GM23338 (cell line): ENCODE measurements around the gene CADPS. TPM values are rescaled to one million over a fixed set of nuclear protein-coding genes. Genes with fewer than 3 reads are reported as not detected.

Source experiments
- ATAC-seq: fragments of 200-7000 bp; cut with Tn5 transposase; 3 replicates; pipeline ENCODE4 v1.9.1; 2020
- DNase-seq: peaks from one replicate; pipeline ENCODE4 v3.0.0-alpha.2; 2015; ENCODE audit warnings: low spot score
- H2AFZ ChIP-seq: fragments of 200-600 bp; sonication (generic); 2 replicates; pipeline ENCODE4 v1.8.0; 2016; ENCODE audit warnings: antibody characterized with exemption, mild to moderate bottlenecking, moderate library complexity
- H3F3A ChIP-seq: fragments of 200-600 bp; sonication (generic); replicated peaks from 2 replicates; pipeline ENCODE4 v1.8.0; 2017; ENCODE audit warnings: antibody characterized with exemption, mixed run types, low read depth
- H3K27ac ChIP-seq: fragments of 200-600 bp; sonication (generic); 2 replicates; pipeline ENCODE4 v1.6.1; 2016; ENCODE audit warnings: low read depth
- H3K27me3 ChIP-seq: fragments of 200-600 bp; sonication (generic); 2 replicates; pipeline ENCODE4 v1.8.0; 2016; ENCODE audit warnings: mild to moderate bottlenecking, mixed run types, moderate library complexity; ENCODE audit not compliant: insufficient read depth
- H3K36me3 ChIP-seq: fragments of 200-600 bp; sonication (generic); 2 replicates; pipeline ENCODE4 v1.8.0; 2016; ENCODE audit warnings: mild to moderate bottlenecking; ENCODE audit not compliant: insufficient read depth
- H3K4me1 ChIP-seq: fragments of 200-600 bp; sonication (generic); 2 replicates; pipeline ENCODE4 v1.8.0; 2016; ENCODE audit warnings: mild to moderate bottlenecking, moderate library complexity; ENCODE audit not compliant: insufficient read depth
- H3K4me2 ChIP-seq: fragments of 200-600 bp; sonication (generic); 2 replicates; pipeline ENCODE4 v1.7.1; 2017; ENCODE audit warnings: mixed run types
- H3K4me3 ChIP-seq: fragments of 200-600 bp; sonication (generic); 2 replicates; pipeline ENCODE4 v1.6.1; 2016; ENCODE audit warnings: mixed run types
- H3K79me2 ChIP-seq: fragments of 200-600 bp; sonication (generic); replicated peaks from 2 replicates; pipeline ENCODE4 v1.8.0; 2017; ENCODE audit warnings: mild to moderate bottlenecking; ENCODE audit not compliant: insufficient read depth
- H3K9me2 ChIP-seq: fragments of 200-600 bp; sonication (generic); 2 replicates; pipeline ENCODE4 v1.8.0; 2017; ENCODE audit not compliant: insufficient read depth
- H4K20me1 ChIP-seq: fragments of 200-600 bp; sonication (generic); replicated peaks from 2 replicates; pipeline ENCODE4 v1.8.0; 2017; ENCODE audit warnings: mild to moderate bottlenecking; ENCODE audit not compliant: insufficient read depth
- H3K27ac Mint-ChIP-seq: 2 replicates; pipeline ENCODE4 v1.8.0; 2020; ENCODE audit warnings: inconsistent platforms, mild to moderate bottlenecking, moderate library complexity, mixed read lengths
- H3K27me3 Mint-ChIP-seq: 3 replicates; pipeline ENCODE4 v1.8.0; 2022; ENCODE audit warnings: low read depth, mild to moderate bottlenecking, moderate library complexity, mixed read lengths, inconsistent platforms; ENCODE audit not compliant: insufficient read depth, poor library complexity
- H3K36me3 Mint-ChIP-seq: 3 replicates; pipeline ENCODE4 v1.8.0; 2021; ENCODE audit warnings: low read depth, mild to moderate bottlenecking, inconsistent platforms, moderate library complexity, mixed read lengths
- H3K4me1 Mint-ChIP-seq: 3 replicates; pipeline ENCODE4 v1.8.0; 2020; ENCODE audit warnings: mild to moderate bottlenecking, inconsistent platforms, mixed read lengths
- H3K4me3 Mint-ChIP-seq: 3 replicates; pipeline ENCODE4 v1.8.0; 2021; ENCODE audit warnings: moderate library complexity, mild to moderate bottlenecking, inconsistent platforms, mixed read lengths
- H3K9me3 Mint-ChIP-seq: 3 replicates; pipeline ENCODE4 v1.8.0; 2020; ENCODE audit warnings: moderate library complexity, mild to moderate bottlenecking, inconsistent platforms, mixed read lengths
- CREB1 ChIP-seq: fragments of 250-450 bp; sonication (Bioruptor Pico); IDR thresholded peaks from 2 replicates; pipeline ENCODE4 v1.5.0; 2020; ENCODE audit warnings: low read depth, mild to moderate bottlenecking, moderate library complexity
- EZH2 ChIP-seq: fragments of 200-600 bp; sonication (generic); IDR thresholded peaks from one replicate; pipeline ENCODE4 v1.8.0; 2017; ENCODE audit warnings: antibody characterized with exemption, mild to moderate bottlenecking, low read depth; ENCODE audit not compliant: unreplicated experiment
- EZH2phosphoT487 ChIP-seq: fragments of 200-600 bp; sonication (generic); IDR thresholded peaks from one replicate; pipeline ENCODE4 v1.8.1; 2018; ENCODE audit warnings: antibody characterized with exemption; ENCODE audit not compliant: unreplicated experiment
- JUNB ChIP-seq: IDR thresholded peaks from one replicate; pipeline ENCODE4 v1.6.1; 2016; ENCODE audit warnings: antibody characterized with exemption; ENCODE audit not compliant: unreplicated experiment
- NANOG ChIP-seq: IDR thresholded peaks from 2 replicates; pipeline ENCODE4 v1.6.1; 2016; ENCODE audit warnings: antibody characterized with exemption, borderline replicate concordance
- POLR2AphosphoS5 ChIP-seq: IDR thresholded peaks from 2 replicates; pipeline ENCODE4 v1.6.1; 2016; ENCODE audit warnings: antibody characterized with exemption, low read depth
- STAT1 ChIP-seq: IDR thresholded peaks from one replicate; pipeline ENCODE4 v1.6.1; 2016; ENCODE audit warnings: antibody characterized with exemption; ENCODE audit not compliant: unreplicated experiment
- ZNF114 ChIP-seq: fragments of 250-450 bp; sonication (Bioruptor Pico); IDR thresholded peaks from 2 replicates; pipeline ENCODE4 v1.5.0; 2020; ENCODE audit warnings: mild to moderate bottlenecking, moderate library complexity
- ZNF331 ChIP-seq: fragments of 250-450 bp; sonication (Bioruptor Pico); IDR thresholded peaks from 2 replicates; pipeline ENCODE4 v1.5.0; 2020; ENCODE audit warnings: low read depth, mild to moderate bottlenecking, moderate library complexity
- polyA plus RNA-seq: library from polyadenylated mRNA; unstranded; fragments of >200 nt; fragmentation: Nextera tagmentation; extraction: Ambion mirVana; gene quantifications from 2 replicates; pipeline ENCODE4 v1.2.1, GENCODE V29; 2016
- total RNA-seq: library from RNA; depleted of rRNA; stranded (reverse); fragments of >200 nt; shearing (Covaris generic); gene quantifications from 2 replicates; pipeline ENCODE4 v1.2.3, GENCODE V29; 2014
- TF ChIP-seq, protein P1 (sequence below), 2 experiments: fragments of 200-600 bp in 1 of 2; sonication (generic) in 1 of 2; conservative IDR thresholded peaks; 2 replicates each; pipeline versions ENCODE4 v1.5.1 to v1.6.1; 2016 to 2017; ENCODE audit warnings: antibody characterized with exemption in 2 of 2, low read depth in 2 of 2, mild to moderate bottlenecking in 2 of 2, moderate library complexity in 1 of 2
- TF ChIP-seq, protein P2 (sequence below): IDR thresholded peaks from 2 replicates; pipeline ENCODE4 v1.6.1; 2016; ENCODE audit warnings: antibody characterized with exemption
- TF ChIP-seq, protein P3 (sequence below): IDR thresholded peaks from one replicate; pipeline ENCODE4 v1.6.1; 2018; ENCODE audit warnings: antibody characterized with exemption; ENCODE audit not compliant: unreplicated experiment
- TF ChIP-seq, protein P4 (sequence below): fragments of 250-450 bp; sonication (Bioruptor Pico); IDR thresholded peaks from 2 replicates; pipeline ENCODE4 v1.5.0; 2020; ENCODE audit warnings: mild to moderate bottlenecking, moderate library complexity

Gene CADPS
- total and polyA plus RNA-seq, 2 experiments from 2014 or later, result 14.7 to 22.0 TPM

DNA sequence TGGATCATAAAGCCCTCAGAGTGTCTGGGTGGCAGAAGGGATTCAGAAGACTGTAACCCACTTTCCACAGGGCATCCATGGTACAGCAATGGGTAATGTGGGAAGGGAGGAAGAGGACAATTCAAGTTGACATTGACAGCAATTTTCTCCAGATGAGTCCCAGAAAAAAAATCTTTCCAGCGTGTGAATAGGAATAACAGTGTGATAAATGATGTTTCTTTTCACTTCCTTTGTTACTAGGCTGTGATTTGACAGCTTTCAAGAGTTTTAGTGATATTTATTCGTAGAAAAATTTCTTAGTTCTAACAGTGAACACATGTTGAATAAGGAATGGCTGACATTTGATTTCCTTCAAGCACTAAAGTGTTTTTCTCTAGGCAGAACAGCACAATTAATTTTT, 186.4 kb downstream of the CADPS start (continued):
- TF ChIP-seq, protein P1, sequence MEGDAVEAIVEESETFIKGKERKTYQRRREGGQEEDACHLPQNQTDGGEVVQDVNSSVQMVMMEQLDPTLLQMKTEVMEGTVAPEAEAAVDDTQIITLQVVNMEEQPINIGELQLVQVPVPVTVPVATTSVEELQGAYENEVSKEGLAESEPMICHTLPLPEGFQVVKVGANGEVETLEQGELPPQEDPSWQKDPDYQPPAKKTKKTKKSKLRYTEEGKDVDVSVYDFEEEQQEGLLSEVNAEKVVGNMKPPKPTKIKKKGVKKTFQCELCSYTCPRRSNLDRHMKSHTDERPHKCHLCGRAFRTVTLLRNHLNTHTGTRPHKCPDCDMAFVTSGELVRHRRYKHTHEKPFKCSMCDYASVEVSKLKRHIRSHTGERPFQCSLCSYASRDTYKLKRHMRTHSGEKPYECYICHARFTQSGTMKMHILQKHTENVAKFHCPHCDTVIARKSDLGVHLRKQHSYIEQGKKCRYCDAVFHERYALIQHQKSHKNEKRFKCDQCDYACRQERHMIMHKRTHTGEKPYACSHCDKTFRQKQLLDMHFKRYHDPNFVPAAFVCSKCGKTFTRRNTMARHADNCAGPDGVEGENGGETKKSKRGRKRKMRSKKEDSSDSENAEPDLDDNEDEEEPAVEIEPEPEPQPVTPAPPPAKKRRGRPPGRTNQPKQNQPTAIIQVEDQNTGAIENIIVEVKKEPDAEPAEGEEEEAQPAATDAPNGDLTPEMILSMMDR (conservative IDR thresholded peaks at IDR 0.05; ENCODE audit: low read depth in 2 of 2), result no peak

DNA sequence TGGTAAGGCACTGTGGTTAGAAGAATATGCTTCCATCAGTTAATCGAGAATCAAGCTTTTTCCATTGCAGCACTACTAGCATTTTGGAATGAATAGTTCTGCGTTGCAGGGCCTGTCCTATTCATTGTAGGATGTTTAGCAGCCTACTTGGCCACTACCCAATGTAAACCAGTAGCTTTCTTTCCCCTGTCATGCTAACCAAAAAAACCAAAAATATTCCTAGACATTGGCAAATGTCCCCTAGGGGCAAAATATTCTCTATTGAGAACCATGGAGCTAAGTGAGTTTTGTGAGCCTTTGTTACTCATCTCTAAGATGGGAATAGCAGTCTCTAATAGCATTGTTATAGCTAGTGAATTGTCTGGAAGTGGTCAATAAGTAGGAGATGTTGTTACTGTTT, 187.2 kb downstream of the CADPS start:
- Histone ChIP-seq H3K27me3 (no peaks in the 10 kb centered on the region), H3K4me3 (no peak overlapping the region), H3K79me2 (no peaks in the 10 kb centered on the region), H3K4me2 (no peak overlapping the region), H3K36me3 (no peaks in the 10 kb centered on the region), H3F3A (no peaks in the 10 kb centered on the region), H3K27ac (no peak overlapping the region), H3K4me1 (no peaks in the 10 kb centered on the region), H4K20me1 (no peaks in the 10 kb centered on the region), H2AFZ (no peak overlapping the region), H3K9me2 (0 out of 2 replicates have a peak, but pooled peaks cover 3% of the 10 kb centered on the region)
- H3K4me1 Mint-ChIP-seq, result peaks cover 12% of the 10 kb centered on the region
- DNase-seq (no peak), ATAC-seq (no peak)
- H3K4me3 Mint-ChIP-seq, result no peak overlapping the region
- no peaks in the 10 kb centered on the region for H3K9me3 Mint-ChIP-seq
- TF ChIP-seq POLR2AphosphoS5, result no peak
- no peak for TF ChIP-seq STAT1
- TF ChIP-seq JUNB, result no peak
- TF ChIP-seq, protein P2, sequence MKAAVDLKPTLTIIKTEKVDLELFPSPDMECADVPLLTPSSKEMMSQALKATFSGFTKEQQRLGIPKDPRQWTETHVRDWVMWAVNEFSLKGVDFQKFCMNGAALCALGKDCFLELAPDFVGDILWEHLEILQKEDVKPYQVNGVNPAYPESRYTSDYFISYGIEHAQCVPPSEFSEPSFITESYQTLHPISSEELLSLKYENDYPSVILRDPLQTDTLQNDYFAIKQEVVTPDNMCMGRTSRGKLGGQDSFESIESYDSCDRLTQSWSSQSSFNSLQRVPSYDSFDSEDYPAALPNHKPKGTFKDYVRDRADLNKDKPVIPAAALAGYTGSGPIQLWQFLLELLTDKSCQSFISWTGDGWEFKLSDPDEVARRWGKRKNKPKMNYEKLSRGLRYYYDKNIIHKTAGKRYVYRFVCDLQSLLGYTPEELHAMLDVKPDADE, result no peak
- TF ChIP-seq, protein P3, sequence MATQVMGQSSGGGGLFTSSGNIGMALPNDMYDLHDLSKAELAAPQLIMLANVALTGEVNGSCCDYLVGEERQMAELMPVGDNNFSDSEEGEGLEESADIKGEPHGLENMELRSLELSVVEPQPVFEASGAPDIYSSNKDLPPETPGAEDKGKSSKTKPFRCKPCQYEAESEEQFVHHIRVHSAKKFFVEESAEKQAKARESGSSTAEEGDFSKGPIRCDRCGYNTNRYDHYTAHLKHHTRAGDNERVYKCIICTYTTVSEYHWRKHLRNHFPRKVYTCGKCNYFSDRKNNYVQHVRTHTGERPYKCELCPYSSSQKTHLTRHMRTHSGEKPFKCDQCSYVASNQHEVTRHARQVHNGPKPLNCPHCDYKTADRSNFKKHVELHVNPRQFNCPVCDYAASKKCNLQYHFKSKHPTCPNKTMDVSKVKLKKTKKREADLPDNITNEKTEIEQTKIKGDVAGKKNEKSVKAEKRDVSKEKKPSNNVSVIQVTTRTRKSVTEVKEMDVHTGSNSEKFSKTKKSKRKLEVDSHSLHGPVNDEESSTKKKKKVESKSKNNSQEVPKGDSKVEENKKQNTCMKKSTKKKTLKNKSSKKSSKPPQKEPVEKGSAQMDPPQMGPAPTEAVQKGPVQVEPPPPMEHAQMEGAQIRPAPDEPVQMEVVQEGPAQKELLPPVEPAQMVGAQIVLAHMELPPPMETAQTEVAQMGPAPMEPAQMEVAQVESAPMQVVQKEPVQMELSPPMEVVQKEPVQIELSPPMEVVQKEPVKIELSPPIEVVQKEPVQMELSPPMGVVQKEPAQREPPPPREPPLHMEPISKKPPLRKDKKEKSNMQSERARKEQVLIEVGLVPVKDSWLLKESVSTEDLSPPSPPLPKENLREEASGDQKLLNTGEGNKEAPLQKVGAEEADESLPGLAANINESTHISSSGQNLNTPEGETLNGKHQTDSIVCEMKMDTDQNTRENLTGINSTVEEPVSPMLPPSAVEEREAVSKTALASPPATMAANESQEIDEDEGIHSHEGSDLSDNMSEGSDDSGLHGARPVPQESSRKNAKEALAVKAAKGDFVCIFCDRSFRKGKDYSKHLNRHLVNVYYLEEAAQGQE, result no peak
- no peak for TF ChIP-seq EZH2
- TF ChIP-seq ZNF114 (CRISPR knock-in tag), result no peak
- TF ChIP-seq, protein P4, sequence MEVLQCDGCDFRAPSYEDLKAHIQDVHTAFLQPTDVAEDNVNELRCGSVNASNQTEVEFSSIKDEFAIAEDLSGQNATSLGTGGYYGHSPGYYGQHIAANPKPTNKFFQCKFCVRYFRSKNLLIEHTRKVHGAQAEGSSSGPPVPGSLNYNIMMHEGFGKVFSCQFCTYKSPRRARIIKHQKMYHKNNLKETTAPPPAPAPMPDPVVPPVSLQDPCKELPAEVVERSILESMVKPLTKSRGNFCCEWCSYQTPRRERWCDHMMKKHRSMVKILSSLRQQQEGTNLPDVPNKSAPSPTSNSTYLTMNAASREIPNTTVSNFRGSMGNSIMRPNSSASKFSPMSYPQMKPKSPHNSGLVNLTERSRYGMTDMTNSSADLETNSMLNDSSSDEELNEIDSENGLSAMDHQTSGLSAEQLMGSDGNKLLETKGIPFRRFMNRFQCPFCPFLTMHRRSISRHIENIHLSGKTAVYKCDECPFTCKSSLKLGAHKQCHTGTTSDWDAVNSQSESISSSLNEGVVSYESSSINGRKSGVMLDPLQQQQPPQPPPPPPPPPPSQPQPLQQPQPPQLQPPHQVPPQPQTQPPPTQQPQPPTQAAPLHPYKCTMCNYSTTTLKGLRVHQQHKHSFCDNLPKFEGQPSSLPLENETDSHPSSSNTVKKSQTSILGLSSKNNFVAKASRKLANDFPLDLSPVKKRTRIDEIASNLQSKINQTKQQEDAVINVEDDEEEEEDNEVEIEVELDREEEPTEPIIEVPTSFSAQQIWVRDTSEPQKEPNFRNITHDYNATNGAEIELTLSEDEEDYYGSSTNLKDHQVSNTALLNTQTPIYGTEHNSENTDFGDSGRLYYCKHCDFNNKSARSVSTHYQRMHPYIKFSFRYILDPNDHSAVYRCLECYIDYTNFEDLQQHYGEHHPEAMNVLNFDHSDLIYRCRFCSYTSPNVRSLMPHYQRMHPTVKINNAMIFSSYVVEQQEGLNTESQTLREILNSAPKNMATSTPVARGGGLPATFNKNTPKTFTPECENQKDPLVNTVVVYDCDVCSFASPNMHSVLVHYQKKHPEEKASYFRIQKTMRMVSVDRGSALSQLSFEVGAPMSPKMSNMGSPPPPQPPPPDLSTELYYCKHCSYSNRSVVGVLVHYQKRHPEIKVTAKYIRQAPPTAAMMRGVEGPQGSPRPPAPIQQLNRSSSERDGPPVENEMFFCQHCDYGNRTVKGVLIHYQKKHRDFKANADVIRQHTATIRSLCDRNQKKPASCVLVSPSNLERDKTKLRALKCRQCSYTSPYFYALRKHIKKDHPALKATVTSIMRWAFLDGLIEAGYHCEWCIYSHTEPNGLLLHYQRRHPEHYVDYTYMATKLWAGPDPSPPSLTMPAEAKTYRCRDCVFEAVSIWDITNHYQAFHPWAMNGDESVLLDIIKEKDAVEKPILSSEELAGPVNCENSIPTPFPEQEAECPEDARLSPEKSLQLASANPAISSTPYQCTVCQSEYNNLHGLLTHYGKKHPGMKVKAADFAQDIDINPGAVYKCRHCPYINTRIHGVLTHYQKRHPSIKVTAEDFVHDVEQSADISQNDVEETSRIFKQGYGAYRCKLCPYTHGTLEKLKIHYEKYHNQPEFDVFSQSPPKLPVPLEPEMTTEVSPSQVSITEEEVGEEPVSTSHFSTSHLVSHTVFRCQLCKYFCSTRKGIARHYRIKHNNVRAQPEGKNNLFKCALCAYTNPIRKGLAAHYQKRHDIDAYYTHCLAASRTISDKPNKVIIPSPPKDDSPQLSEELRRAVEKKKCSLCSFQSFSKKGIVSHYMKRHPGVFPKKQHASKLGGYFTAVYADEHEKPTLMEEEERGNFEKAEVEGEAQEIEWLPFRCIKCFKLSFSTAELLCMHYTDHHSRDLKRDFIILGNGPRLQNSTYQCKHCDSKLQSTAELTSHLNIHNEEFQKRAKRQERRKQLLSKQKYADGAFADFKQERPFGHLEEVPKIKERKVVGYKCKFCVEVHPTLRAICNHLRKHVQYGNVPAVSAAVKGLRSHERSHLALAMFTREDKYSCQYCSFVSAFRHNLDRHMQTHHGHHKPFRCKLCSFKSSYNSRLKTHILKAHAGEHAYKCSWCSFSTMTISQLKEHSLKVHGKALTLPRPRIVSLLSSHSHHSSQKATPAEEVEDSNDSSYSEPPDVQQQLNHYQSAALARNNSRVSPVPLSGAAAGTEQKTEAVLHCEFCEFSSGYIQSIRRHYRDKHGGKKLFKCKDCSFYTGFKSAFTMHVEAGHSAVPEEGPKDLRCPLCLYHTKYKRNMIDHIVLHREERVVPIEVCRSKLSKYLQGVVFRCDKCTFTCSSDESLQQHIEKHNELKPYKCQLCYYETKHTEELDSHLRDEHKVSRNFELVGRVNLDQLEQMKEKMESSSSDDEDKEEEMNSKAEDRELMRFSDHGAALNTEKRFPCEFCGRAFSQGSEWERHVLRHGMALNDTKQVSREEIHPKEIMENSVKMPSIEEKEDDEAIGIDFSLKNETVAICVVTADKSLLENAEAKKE (CRISPR knock-in tag), result no peak
- TF ChIP-seq EZH2phosphoT487, result no peak
- no peak for TF ChIP-seq ZNF331 (CRISPR knock-in tag)
- no peak for TF ChIP-seq NANOG
- no peak for TF ChIP-seq CREB1 (CRISPR knock-in tag)
- H3K27ac Mint-ChIP-seq, result no peak overlapping the region
- H3K27me3 Mint-ChIP-seq, result no peaks in the 10 kb centered on the region
- no peaks in the 10 kb centered on the region for H3K36me3 Mint-ChIP-seq
